ENCODE data around the gene GSTCD. TPM values are rescaled to one million over a fixed set of nuclear protein-coding genes. Genes with fewer than 3 reads are reported as not detected.

GSTCD gene
- total RNA-seq, 4 donors from 2014 or later: 6.2 to 11.9 (median 9.1) TPM

- TF ChIP-seq CTCF (IDR thresholded peaks at IDR 0.05; ENCODE audit: low read depth): no peak
These were observed 113.5 kb downstream of the GSTCD start for GRCh38 chr4:105822061-105822460.

DNA sequence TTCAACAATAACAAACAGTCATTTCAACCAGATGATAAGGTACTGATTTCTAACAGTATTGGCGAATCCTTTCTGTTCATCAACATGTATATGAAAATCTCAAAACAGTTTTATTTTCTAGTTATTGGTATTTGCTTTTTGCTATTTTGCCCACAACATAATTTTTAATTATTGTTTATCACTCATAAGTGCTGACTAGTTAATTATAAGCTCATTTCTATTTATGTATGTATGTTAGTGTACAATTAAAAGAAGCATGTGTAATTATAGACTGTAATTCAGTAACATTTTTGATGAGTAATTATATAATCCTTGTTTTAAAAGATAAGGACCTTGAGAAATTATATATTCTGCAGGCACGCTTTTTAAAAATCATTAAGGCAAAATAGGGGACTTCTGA is 119.5 kb downstream of the GSTCD start:
- TF ChIP-seq CTCF (IDR thresholded peaks at IDR 0.05; ENCODE audit: low read depth): no peak

GRCh38 chr4:105831189-105831588 is 122.6 kb downstream of the GSTCD start:
- no peak for TF ChIP-seq CTCF (IDR thresholded peaks at IDR 0.05; ENCODE audit: low read depth)

DNA sequence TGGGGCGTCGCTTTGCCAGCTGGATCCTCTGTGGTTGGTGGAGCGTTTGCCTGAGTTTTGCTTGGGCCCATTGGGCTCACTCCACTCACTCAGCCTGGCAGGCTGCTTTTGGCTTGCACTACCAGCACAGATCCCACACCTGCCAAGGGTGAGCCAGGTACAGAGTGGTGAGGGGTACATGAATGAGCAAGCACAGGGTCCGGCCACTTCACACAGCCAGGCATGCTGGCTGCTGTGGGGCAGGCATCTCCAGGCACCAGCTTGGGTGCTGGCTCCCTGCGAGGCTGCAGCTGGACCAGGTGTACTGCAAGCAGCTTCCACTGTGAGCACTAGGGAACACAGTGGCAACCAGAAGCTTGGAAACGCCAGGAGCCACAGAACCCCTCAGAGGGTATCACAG is 126.6 kb downstream of the GSTCD start:
- TF ChIP-seq CTCF (IDR thresholded peaks at IDR 0.05; ENCODE audit: low read depth): no peak

GRCh38 chr4:105836537-105836936 is 128.0 kb downstream of the GSTCD start:
- TF ChIP-seq CTCF (IDR thresholded peaks at IDR 0.05; ENCODE audit: low read depth): no peak

DNA sequence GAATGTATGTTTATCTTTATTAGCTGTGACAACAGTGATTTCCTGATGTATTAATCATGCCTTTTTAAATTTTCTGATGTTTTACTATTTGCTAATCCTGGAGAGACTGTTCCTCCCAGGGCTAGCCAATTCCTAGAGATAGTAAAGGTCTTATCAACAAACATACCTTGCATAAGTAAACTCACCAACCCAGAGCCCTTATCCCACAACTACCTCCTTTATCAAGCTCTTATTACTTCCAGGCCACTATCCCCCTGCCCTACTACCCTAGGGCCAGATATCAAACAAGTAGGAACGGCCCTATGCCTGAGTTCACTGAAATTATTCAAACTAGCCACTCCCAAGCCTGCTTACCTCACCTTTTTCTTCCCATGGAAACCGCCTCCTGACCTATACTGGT is 128.5 kb downstream of the GSTCD start:
- no peak for TF ChIP-seq CTCF (IDR thresholded peaks at IDR 0.05; ENCODE audit: low read depth)

- TF ChIP-seq CTCF (IDR thresholded peaks at IDR 0.05; ENCODE audit: low read depth): no peak
These were observed 129.5 kb downstream of the GSTCD start for GRCh38 chr4:105838082-105838481.

Data from subcutaneous adipose tissue (tissue), 4 donors.